ENCODE results near the gene SHCBP1.
"Not testable (repeated sequence)": the region's sequence is repeated elsewhere in the genome, so short reads cannot be mapped to it uniquely, and the experiment has no call there.

DNA sequence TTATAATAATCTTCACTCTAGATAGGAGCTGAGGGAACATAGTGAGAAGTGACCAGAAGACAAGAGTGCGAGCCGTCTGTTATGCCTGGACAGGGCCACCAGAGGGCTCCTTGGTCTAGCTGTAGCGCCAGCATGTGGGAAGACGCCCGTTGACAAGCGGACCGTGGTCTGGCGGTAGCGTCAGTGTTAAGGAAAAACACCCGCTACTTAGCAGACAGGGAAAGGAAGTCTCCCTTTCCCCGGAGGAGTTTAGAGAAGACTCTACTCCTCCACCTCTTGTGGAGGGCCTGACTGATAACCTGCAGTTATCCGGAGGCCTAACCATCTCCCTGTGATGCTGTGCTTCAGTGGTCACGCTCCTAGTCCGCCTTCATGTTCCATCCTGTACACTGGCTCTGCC lies 66.7 kb downstream of the SHCBP1 start:
- not testable (repeated sequence) for TF ChIP-seq POLR2AphosphoS5 (IDR thresholded peaks at IDR 0.05; ENCODE audit: low read depth, low read length)
- peak; percentile 85 for TF ChIP-seq CTCF (IDR thresholded peaks at IDR 0.05)
- TF ChIP-seq, protein P1, sequence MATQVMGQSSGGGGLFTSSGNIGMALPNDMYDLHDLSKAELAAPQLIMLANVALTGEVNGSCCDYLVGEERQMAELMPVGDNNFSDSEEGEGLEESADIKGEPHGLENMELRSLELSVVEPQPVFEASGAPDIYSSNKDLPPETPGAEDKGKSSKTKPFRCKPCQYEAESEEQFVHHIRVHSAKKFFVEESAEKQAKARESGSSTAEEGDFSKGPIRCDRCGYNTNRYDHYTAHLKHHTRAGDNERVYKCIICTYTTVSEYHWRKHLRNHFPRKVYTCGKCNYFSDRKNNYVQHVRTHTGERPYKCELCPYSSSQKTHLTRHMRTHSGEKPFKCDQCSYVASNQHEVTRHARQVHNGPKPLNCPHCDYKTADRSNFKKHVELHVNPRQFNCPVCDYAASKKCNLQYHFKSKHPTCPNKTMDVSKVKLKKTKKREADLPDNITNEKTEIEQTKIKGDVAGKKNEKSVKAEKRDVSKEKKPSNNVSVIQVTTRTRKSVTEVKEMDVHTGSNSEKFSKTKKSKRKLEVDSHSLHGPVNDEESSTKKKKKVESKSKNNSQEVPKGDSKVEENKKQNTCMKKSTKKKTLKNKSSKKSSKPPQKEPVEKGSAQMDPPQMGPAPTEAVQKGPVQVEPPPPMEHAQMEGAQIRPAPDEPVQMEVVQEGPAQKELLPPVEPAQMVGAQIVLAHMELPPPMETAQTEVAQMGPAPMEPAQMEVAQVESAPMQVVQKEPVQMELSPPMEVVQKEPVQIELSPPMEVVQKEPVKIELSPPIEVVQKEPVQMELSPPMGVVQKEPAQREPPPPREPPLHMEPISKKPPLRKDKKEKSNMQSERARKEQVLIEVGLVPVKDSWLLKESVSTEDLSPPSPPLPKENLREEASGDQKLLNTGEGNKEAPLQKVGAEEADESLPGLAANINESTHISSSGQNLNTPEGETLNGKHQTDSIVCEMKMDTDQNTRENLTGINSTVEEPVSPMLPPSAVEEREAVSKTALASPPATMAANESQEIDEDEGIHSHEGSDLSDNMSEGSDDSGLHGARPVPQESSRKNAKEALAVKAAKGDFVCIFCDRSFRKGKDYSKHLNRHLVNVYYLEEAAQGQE (IDR thresholded peaks at IDR 0.05; ENCODE audit: insufficient read depth in 1 of 2, low read depth in 2 of 2, low read length in 1 of 2) = not testable (repeated sequence)

All from Panc1 (cell line).